Right forelimb (tissue), 1 donor: ENCODE measurements around the gene FREM1.

ENCODE experiments used
- DNase-seq: peaks from one replicate; pipeline ENCODE4 v3.0.0-alpha.2; 2018

Gene FREM1

GRCh38 chr9:14752871-14753270 is 157.4 kb downstream of the FREM1 start:
- DNase-seq, result no peak

- DNase-seq, result no peak
These were observed 158.0 kb downstream of the FREM1 start for GRCh38 chr9:14752271-14752670.

GRCh38 chr9:14750821-14751220 is 159.4 kb downstream of the FREM1 start:
- no peak for DNase-seq

GRCh38 chr9:14749741-14750211 is 160.5 kb downstream of the FREM1 start:
- no peak for DNase-seq

GRCh38 chr9:14748373-14748772 is 161.9 kb downstream of the FREM1 start:
- no peak for DNase-seq

GRCh38 chr9:14747111-14747510 is 163.1 kb downstream of the FREM1 start:
- no peak for DNase-seq

GRCh38 chr9:14746626-14747025 is 163.6 kb downstream of the FREM1 start:
- DNase-seq, result no peak

- no peak for DNase-seq
These were observed 165.5 kb downstream of the FREM1 start for GRCh38 chr9:14744768-14745167.

- no peak for DNase-seq
These were observed 168.9 kb downstream of the FREM1 start for GRCh38 chr9:14741369-14741768.

- no peak for DNase-seq
These were observed 177.1 kb downstream of the FREM1 start for GRCh38 chr9:14733133-14733532.

- no peak for DNase-seq
These were observed 178.8 kb downstream of the FREM1 start for GRCh38 chr9:14731294-14731981.

GRCh38 chr9:14730461-14730898 is 179.7 kb downstream of the FREM1 start:
- peak; percentile 73 for DNase-seq

- DNase-seq, result no peak
These were observed 186.9 kb downstream of the FREM1 start for GRCh38 chr9:14723301-14723700.

GRCh38 chr9:14722391-14723035 is 187.7 kb downstream of the FREM1 start, which contains the start of gene CER1:
Gene CER1 (minus strand): TSS chr9:14722733. CDS start chr9:14722672, 61 bp downstream.
- DNase-seq, result no peak

GRCh38 chr9:14719231-14719923 is 190.9 kb downstream of the FREM1 start:
- DNase-seq, result no peak

GRCh38 chr9:14715102-14715501 is 195.1 kb downstream of the FREM1 start:
- DNase-seq, result no peak

- DNase-seq, result no peak
These were observed 197.0 kb downstream of the FREM1 start for GRCh38 chr9:14713187-14713767.

GRCh38 chr9:14710804-14711203 is 199.4 kb downstream of the FREM1 start:
- DNase-seq, result no peak

GRCh38 chr9:14706530-14707140 is 203.6 kb downstream of the FREM1 start:
- no peak for DNase-seq

- DNase-seq, result no peak
These were observed 205.1 kb downstream of the FREM1 start for GRCh38 chr9:14705079-14705478.

- no peak for DNase-seq
These were observed 205.9 kb downstream of the FREM1 start for GRCh38 chr9:14704281-14704680.

- DNase-seq, result no peak
These were observed 208.0 kb downstream of the FREM1 start for GRCh38 chr9:14702200-14702720.
